ENCODE data around the gene EHHADH. TPM values are rescaled to one million over a fixed set of nuclear protein-coding genes. Genes with fewer than 3 reads are reported as not detected.
A peak's percentile ranks its signal among the peaks of the same experiment; 100 is the strongest.
"Not testable (repeated sequence)": the region's sequence is repeated elsewhere in the genome, so short reads cannot be mapped to it uniquely, and the experiment has no call there.

Gene EHHADH
- total and polyA plus RNA-seq, 2 experiments from 2014 or later: 2.5 to 6.0 TPM

DNA sequence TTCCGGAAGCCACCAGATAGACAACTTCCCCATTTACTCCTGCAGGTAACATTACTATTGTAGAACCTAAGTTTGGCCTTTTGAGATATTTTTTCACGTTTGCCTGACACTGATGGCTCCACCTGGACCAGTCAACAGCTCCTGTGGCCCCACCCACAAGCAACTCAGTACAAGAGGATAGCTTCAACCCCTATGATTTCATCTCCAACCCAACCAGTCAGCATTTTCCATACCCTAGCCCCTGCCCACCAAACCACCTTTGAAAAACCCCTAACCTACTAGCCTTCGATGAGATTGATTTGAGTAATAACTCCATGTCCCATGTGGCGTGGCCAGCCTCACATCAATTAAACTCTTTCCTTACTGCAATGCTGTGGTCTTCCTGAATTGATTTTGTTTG, 950 bp upstream of the EHHADH start:
- TF ChIP-seq, protein P1, sequence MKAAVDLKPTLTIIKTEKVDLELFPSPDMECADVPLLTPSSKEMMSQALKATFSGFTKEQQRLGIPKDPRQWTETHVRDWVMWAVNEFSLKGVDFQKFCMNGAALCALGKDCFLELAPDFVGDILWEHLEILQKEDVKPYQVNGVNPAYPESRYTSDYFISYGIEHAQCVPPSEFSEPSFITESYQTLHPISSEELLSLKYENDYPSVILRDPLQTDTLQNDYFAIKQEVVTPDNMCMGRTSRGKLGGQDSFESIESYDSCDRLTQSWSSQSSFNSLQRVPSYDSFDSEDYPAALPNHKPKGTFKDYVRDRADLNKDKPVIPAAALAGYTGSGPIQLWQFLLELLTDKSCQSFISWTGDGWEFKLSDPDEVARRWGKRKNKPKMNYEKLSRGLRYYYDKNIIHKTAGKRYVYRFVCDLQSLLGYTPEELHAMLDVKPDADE (IDR thresholded peaks at IDR 0.05): no peak
- TF ChIP-seq STAT1 (IDR thresholded peaks at IDR 0.05; ENCODE audit: unreplicated experiment): no peak
- TF ChIP-seq POLR2AphosphoS5 (IDR thresholded peaks at IDR 0.05; ENCODE audit: low read depth): no peak
- TF ChIP-seq EZH2 (IDR thresholded peaks at IDR 0.05; ENCODE audit: low read depth, unreplicated experiment): no peak
- no peak for TF ChIP-seq EZH2phosphoT487 (IDR thresholded peaks at IDR 0.05; ENCODE audit: unreplicated experiment)
- TF ChIP-seq ZNF114 (CRISPR knock-in tag; IDR thresholded peaks at IDR 0.05): no peak
- no peak for TF ChIP-seq ZNF331 (CRISPR knock-in tag; IDR thresholded peaks at IDR 0.05; ENCODE audit: low read depth)
- H3K4me1 ChIP-seq (ENCODE audit: insufficient read depth): peaks cover 16% of the 10 kb centered on the region
- H3K27ac Mint-ChIP-seq: no peak overlapping the region

DNA sequence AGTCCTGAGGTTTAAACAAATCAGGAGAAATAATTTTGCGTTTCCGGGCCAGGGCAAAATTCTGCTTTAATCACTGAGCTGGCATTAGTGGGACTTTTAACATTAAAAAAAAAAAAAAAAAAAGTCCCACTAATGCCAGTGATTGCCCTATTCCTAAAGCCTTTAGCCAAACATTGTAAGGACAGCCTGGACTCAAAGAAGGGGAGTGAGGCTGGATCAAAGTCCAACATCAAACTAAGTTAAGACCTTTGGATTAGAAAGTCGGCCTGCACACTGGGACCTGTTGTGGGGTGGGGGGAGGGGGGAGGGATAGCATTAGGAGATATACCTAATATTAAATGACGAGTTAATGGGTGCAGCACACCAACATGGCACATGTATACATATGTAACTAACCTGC, 716 bp downstream of the EHHADH start:
- H3K27me3 ChIP-seq (ENCODE audit: insufficient read depth); ATAC-seq; H3K27ac ChIP-seq (ENCODE audit: low read depth); H3K27me3 Mint-ChIP-seq (ENCODE audit: insufficient read depth, low read depth, poor library complexity); H3K9me2 ChIP-seq (ENCODE audit: insufficient read depth); H3K4me1 Mint-ChIP-seq; H3K79me2 ChIP-seq (replicated peaks; ENCODE audit: insufficient read depth); DNase-seq (ENCODE audit: low spot score); H3K4me3 Mint-ChIP-seq; H3K27ac Mint-ChIP-seq; H4K20me1 ChIP-seq (replicated peaks; ENCODE audit: insufficient read depth); H3F3A ChIP-seq (replicated peaks; ENCODE audit: low read depth); H3K4me3 ChIP-seq; H2AFZ ChIP-seq; H3K36me3 ChIP-seq (ENCODE audit: insufficient read depth): not testable (repeated sequence)
- H3K36me3 Mint-ChIP-seq (ENCODE audit: low read depth): peaks cover 12% of the 10 kb centered on the region; the same call in 2 of the 3 replicates
- Histone ChIP-seq H3K4me1 (ENCODE audit: insufficient read depth) (peaks cover 16% of the 10 kb centered on the region), H3K4me2 (0 out of 2 replicates have a peak overlapping the region, but pooled peaks have one; percentile 81)
- peaks cover 16% of the 10 kb centered on the region; the same call in 2 of the 3 replicates for H3K9me3 Mint-ChIP-seq

More for the DNA sequence above, 950 bp upstream of the EHHADH start:
- Histone ChIP-seq H3K4me2 (no peak overlapping the region), H3K27me3 (ENCODE audit: insufficient read depth) (no peaks in the 10 kb centered on the region), H3K36me3 (ENCODE audit: insufficient read depth) (no peaks in the 10 kb centered on the region), H3K27ac (ENCODE audit: low read depth) (no peak overlapping the region), H4K20me1 (replicated peaks; ENCODE audit: insufficient read depth) (no peaks in the 10 kb centered on the region), H2AFZ (peak overlapping the region; percentile 96), H3F3A (replicated peaks; ENCODE audit: low read depth) (no peaks in the 10 kb centered on the region), H3K4me3 (no peak overlapping the region), H3K9me2 (ENCODE audit: insufficient read depth) (no peaks in the 10 kb centered on the region; the same call in 1 of the 2 replicates), H3K79me2 (replicated peaks; ENCODE audit: insufficient read depth) (no peaks in the 10 kb centered on the region)
- Mint-ChIP-seq H3K36me3 (ENCODE audit: low read depth) (peaks cover 15% of the 10 kb centered on the region; the same call in 2 of the 3 replicates), H3K27me3 (ENCODE audit: insufficient read depth, low read depth, poor library complexity) (no peaks in the 10 kb centered on the region), H3K9me3 (peaks cover 32% of the 10 kb centered on the region; the same call in 2 of the 3 replicates), H3K4me1 (peaks cover 8% of the 10 kb centered on the region; the same call in 2 of the 3 replicates), H3K4me3 (no peak overlapping the region)
- ATAC-seq (no peak), DNase-seq (ENCODE audit: low spot score) (no peak)

DNA sequence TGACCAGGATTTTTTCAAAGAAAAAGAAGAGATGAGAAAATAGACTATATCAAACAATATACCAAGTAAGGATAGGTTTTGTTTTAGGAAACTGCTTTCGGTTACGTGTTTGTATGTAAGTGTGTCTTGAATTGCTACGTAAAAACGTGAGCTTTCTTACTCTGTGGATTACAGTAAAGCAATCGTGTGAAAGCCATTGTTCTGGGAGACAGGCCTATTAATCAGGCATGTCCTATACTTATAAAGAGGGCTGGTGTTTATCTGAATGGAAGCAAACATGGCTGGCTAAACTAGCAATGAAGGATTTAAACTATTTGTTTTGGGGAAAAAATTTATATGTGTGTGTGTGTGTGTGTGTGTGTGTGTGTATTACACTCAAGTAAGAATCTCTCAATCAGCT, 2.6 kb downstream of the EHHADH start:
- no peaks in the 10 kb centered on the region for H3K9me2 ChIP-seq (ENCODE audit: insufficient read depth)
- H3K4me1 ChIP-seq (ENCODE audit: insufficient read depth): peaks cover 16% of the 10 kb centered on the region
- Mint-ChIP-seq H3K27ac (no peak overlapping the region), H3K4me3 (no peak overlapping the region), H3K36me3 (ENCODE audit: low read depth) (peaks cover 3% of the 10 kb centered on the region; the same call in 1 of the 3 replicates), H3K9me3 (peaks cover 6% of the 10 kb centered on the region; the same call in 1 of the 3 replicates), H3K27me3 (ENCODE audit: insufficient read depth, low read depth, poor library complexity) (peaks cover 1% of the 10 kb centered on the region), H3K4me1 (peaks cover 11% of the 10 kb centered on the region)
- no peak overlapping the region for H2AFZ ChIP-seq
- H3K36me3 ChIP-seq (ENCODE audit: insufficient read depth): no peaks in the 10 kb centered on the region
- no peaks in the 10 kb centered on the region for H4K20me1 ChIP-seq (replicated peaks; ENCODE audit: insufficient read depth)
- no peak overlapping the region for H3K4me2 ChIP-seq
- no peaks in the 10 kb centered on the region for H3K79me2 ChIP-seq (replicated peaks; ENCODE audit: insufficient read depth)
- no peak overlapping the region for H3K27ac ChIP-seq (ENCODE audit: low read depth)
- H3K4me3 ChIP-seq: no peak overlapping the region
- H3K27me3 ChIP-seq (ENCODE audit: insufficient read depth): no peaks in the 10 kb centered on the region
- ATAC-seq: no peak
- H3F3A ChIP-seq (replicated peaks; ENCODE audit: low read depth): no peaks in the 10 kb centered on the region
- DNase-seq (ENCODE audit: low spot score): no peak
- no peak for TF ChIP-seq EZH2 (IDR thresholded peaks at IDR 0.05; ENCODE audit: low read depth, unreplicated experiment)
- no peak for TF ChIP-seq POLR2AphosphoS5 (IDR thresholded peaks at IDR 0.05; ENCODE audit: low read depth)
- TF ChIP-seq, protein P2, sequence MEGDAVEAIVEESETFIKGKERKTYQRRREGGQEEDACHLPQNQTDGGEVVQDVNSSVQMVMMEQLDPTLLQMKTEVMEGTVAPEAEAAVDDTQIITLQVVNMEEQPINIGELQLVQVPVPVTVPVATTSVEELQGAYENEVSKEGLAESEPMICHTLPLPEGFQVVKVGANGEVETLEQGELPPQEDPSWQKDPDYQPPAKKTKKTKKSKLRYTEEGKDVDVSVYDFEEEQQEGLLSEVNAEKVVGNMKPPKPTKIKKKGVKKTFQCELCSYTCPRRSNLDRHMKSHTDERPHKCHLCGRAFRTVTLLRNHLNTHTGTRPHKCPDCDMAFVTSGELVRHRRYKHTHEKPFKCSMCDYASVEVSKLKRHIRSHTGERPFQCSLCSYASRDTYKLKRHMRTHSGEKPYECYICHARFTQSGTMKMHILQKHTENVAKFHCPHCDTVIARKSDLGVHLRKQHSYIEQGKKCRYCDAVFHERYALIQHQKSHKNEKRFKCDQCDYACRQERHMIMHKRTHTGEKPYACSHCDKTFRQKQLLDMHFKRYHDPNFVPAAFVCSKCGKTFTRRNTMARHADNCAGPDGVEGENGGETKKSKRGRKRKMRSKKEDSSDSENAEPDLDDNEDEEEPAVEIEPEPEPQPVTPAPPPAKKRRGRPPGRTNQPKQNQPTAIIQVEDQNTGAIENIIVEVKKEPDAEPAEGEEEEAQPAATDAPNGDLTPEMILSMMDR (conservative IDR thresholded peaks at IDR 0.05; ENCODE audit: low read depth in 2 of 2): no peak
- TF ChIP-seq JUNB (IDR thresholded peaks at IDR 0.05; ENCODE audit: unreplicated experiment): no peak
- TF ChIP-seq, protein P1 (IDR thresholded peaks at IDR 0.05): no peak
- no peak for TF ChIP-seq ZNF114 (CRISPR knock-in tag; IDR thresholded peaks at IDR 0.05)
- TF ChIP-seq NANOG (IDR thresholded peaks at IDR 0.05; ENCODE audit: borderline replicate concordance): no peak
- no peak for TF ChIP-seq ZNF331 (CRISPR knock-in tag; IDR thresholded peaks at IDR 0.05; ENCODE audit: low read depth)
- TF ChIP-seq, protein P3, sequence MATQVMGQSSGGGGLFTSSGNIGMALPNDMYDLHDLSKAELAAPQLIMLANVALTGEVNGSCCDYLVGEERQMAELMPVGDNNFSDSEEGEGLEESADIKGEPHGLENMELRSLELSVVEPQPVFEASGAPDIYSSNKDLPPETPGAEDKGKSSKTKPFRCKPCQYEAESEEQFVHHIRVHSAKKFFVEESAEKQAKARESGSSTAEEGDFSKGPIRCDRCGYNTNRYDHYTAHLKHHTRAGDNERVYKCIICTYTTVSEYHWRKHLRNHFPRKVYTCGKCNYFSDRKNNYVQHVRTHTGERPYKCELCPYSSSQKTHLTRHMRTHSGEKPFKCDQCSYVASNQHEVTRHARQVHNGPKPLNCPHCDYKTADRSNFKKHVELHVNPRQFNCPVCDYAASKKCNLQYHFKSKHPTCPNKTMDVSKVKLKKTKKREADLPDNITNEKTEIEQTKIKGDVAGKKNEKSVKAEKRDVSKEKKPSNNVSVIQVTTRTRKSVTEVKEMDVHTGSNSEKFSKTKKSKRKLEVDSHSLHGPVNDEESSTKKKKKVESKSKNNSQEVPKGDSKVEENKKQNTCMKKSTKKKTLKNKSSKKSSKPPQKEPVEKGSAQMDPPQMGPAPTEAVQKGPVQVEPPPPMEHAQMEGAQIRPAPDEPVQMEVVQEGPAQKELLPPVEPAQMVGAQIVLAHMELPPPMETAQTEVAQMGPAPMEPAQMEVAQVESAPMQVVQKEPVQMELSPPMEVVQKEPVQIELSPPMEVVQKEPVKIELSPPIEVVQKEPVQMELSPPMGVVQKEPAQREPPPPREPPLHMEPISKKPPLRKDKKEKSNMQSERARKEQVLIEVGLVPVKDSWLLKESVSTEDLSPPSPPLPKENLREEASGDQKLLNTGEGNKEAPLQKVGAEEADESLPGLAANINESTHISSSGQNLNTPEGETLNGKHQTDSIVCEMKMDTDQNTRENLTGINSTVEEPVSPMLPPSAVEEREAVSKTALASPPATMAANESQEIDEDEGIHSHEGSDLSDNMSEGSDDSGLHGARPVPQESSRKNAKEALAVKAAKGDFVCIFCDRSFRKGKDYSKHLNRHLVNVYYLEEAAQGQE (IDR thresholded peaks at IDR 0.05; ENCODE audit: unreplicated experiment): no peak
- TF ChIP-seq CREB1 (CRISPR knock-in tag; IDR thresholded peaks at IDR 0.05; ENCODE audit: low read depth): no peak
- no peak for TF ChIP-seq STAT1 (IDR thresholded peaks at IDR 0.05; ENCODE audit: unreplicated experiment)

All from GM23338 (cell line).